CD14-positive monocyte (primary cell): ENCODE measurements around the gene PIR. TPM values are rescaled to one million over a fixed set of nuclear protein-coding genes. Genes with fewer than 3 reads are reported as not detected.

Source experiments
- DNase-seq, 3 donors: peaks; one replicate each; pipeline ENCODE4 v3.0.0-alpha.2; 2011 to 2022
- H2AFZ ChIP-seq: 2 replicates; pipeline ENCODE4 v1.6.0; 2012; ENCODE audit warnings: mild to moderate bottlenecking, low read depth, low read length, inconsistent platforms; ENCODE audit not compliant: insufficient read depth, poor library complexity, severe bottlenecking
- H3K27ac ChIP-seq, 2 donors: 1 replicate in 1 of 2; 2 replicates in 1 of 2; pipeline ENCODE4 v1.5.1; 2012 to 2013; ENCODE audit warnings: low read length in 2 of 2, control low read depth in 1 of 2, inconsistent platforms in 1 of 2, low read depth in 1 of 2, mild to moderate bottlenecking in 1 of 2
- H3K27me3 ChIP-seq, 2 donors: one replicate each; pipeline versions ENCODE4 v1.6.0 to v1.6.1; 2011 to 2013; ENCODE audit warnings: low read length in 2 of 2; ENCODE audit not compliant: control insufficient read depth in 2 of 2, insufficient read depth in 2 of 2
- H3K36me3 ChIP-seq, 2 donors: replicated peaks in 1 of 2; 1 replicate in 1 of 2; 2 replicates in 1 of 2; pipeline versions ENCODE4 v1.5.1 to v1.6.1; 2012 to 2013; ENCODE audit warnings: low read length in 2 of 2, control low read depth in 1 of 2, inconsistent platforms in 1 of 2, mild to moderate bottlenecking in 1 of 2; ENCODE audit not compliant: insufficient read depth in 2 of 2, control insufficient read depth in 1 of 2
- H3K4me1 ChIP-seq, 2 donors: 1 replicate in 1 of 2; 2 replicates in 1 of 2; pipeline versions ENCODE4 v1.5.1 to v1.6.1; 2012 to 2013; ENCODE audit warnings: low read length in 2 of 2, control low read depth in 1 of 2, inconsistent platforms in 1 of 2, mild to moderate bottlenecking in 1 of 2, moderate library complexity in 1 of 2; ENCODE audit not compliant: insufficient read depth in 2 of 2, control insufficient read depth in 1 of 2
- H3K4me2 ChIP-seq: replicated peaks from 2 replicates; pipeline ENCODE3; 2012; ENCODE audit warnings: low read length, moderate library complexity, mild to moderate bottlenecking; ENCODE audit not compliant: poor library complexity, severe bottlenecking; ENCODE audit errors: extremely low read depth
- H3K4me3 ChIP-seq, 3 experiments: fragments of 200-600 bp in 1 of 3; sonication (generic) in 1 of 3; replicated peaks in 1 of 3; 1 replicate in 2 of 3; 2 replicates in 1 of 3; pipeline ENCODE4 v1.5.1; 2011 to 2013; ENCODE audit warnings: low read length in 3 of 3, mild to moderate bottlenecking in 3 of 3, control low read depth in 2 of 3, low read depth in 2 of 3, inconsistent platforms in 1 of 3, moderate library complexity in 1 of 3
- H3K79me2 ChIP-seq: 2 replicates; pipeline ENCODE4 v1.6.0; 2012; ENCODE audit warnings: mild to moderate bottlenecking, control low read depth, inconsistent platforms, low read length, moderate library complexity; ENCODE audit not compliant: insufficient read depth
- H3K9ac ChIP-seq: 2 replicates; pipeline ENCODE4 v1.6.0; 2017; ENCODE audit warnings: low read length, mild to moderate bottlenecking; ENCODE audit not compliant: insufficient read depth, poor library complexity, severe bottlenecking
- H3K9me3 ChIP-seq, 2 donors: replicated peaks in 1 of 2; 1 replicate in 1 of 2; 2 replicates in 1 of 2; pipeline versions ENCODE4 v1.5.1 to v1.6.1; 2012 to 2013; ENCODE audit warnings: low read length in 2 of 2, control low read depth in 1 of 2; ENCODE audit not compliant: control insufficient read depth in 1 of 2, insufficient read depth in 1 of 2
- H4K20me1 ChIP-seq: 2 replicates; pipeline ENCODE4 v1.6.0; 2012; ENCODE audit warnings: mild to moderate bottlenecking, low read length, control low read depth, moderate library complexity; ENCODE audit not compliant: insufficient read depth
- H3K27ac Mint-ChIP-seq, 7 donors: one replicate each; pipeline ENCODE4 v1.8.0; 2020; ENCODE audit warnings: mild to moderate bottlenecking in 7 of 7, mixed read lengths in 7 of 7, moderate library complexity in 6 of 7, inconsistent platforms in 2 of 7
- H3K27me3 Mint-ChIP-seq, 3 donors: one replicate each; pipeline ENCODE4 v1.8.0; 2021 to 2022; ENCODE audit warnings: low read depth in 3 of 3, mild to moderate bottlenecking in 3 of 3, mixed read lengths in 3 of 3, moderate library complexity in 3 of 3, inconsistent platforms in 1 of 3
- H3K36me3 Mint-ChIP-seq, 2 donors: one replicate each; pipeline ENCODE4 v1.8.0; 2020; ENCODE audit warnings: mixed read lengths in 2 of 2, inconsistent platforms in 1 of 2, mild to moderate bottlenecking in 1 of 2
- H3K4me1 Mint-ChIP-seq: one replicate; pipeline ENCODE4 v1.8.0; 2020; ENCODE audit warnings: mild to moderate bottlenecking, mixed read lengths
- H3K4me3 Mint-ChIP-seq, 2 donors: one replicate each; pipeline ENCODE4 v1.8.0; 2020; ENCODE audit warnings: mild to moderate bottlenecking in 2 of 2, mixed read lengths in 2 of 2, moderate library complexity in 1 of 2
- H3K9me3 Mint-ChIP-seq, 7 donors: one replicate each; pipeline ENCODE4 v1.8.0; 2020 to 2022; ENCODE audit warnings: mixed read lengths in 7 of 7, mild to moderate bottlenecking in 6 of 7, moderate library complexity in 6 of 7, inconsistent platforms in 2 of 7
- CTCF ChIP-seq: fragments of 200-600 bp; IDR thresholded peaks from one replicate; pipeline ENCODE4 v1.8.0; 2022; ENCODE audit warnings: antibody characterized with exemption, mild to moderate bottlenecking
- WGBS: methylation state at CpG from one replicate; pipeline ENCODE4 v1.1.5; 2013; ENCODE audit warnings: missing lambda C conversion rate; ENCODE audit not compliant: insufficient coverage; 5-methylcytosine and 5-hydroxymethylcytosine counted together
- intact Hi-C, 2 donors: fragments of 100-400 bp; cut with micrococcal nuclease; formaldehyde crosslinking; loops; one replicate each; pipeline versions ENCODE4 v1.15.0 to v1.15.1; 2023
- polyA plus RNA-seq, 3 donors: library from polyadenylated mRNA; depleted of rRNA in 1 of 3; unstranded in 2 of 3; stranded (reverse) in 1 of 3; fragments of 300-500 nt in 2 of 3; fragments of >200 nt in 1 of 3; fragmentation: Illumina TruSeq in 2 of 3; gene quantifications; 1 replicate in 2 of 3; 2 replicates in 1 of 3; pipeline ENCODE4 v1.2.3, GENCODE V29; 2012 to 2021

Gene PIR
- polyA plus RNA-seq, 3 donors, result 0.05 to 0.23 TPM; not detected in 1

- Mint-ChIP-seq H3K27me3 (peaks cover 0 to 15% (median 2%) of the 10 kb centered on the region in 3 donors), H3K27ac (no peak overlapping the region), H3K9me3 (no peaks in the 10 kb centered on the region), H3K36me3 (no peaks in the 10 kb centered on the region), H3K4me1 (no peaks in the 10 kb centered on the region), H3K4me3 (no peak overlapping the region)
- no peak overlapping the region for H3K9ac ChIP-seq
- no peaks in the 10 kb centered on the region for H3K79me2 ChIP-seq
- H3K27me3 ChIP-seq, result peaks cover 0 to 31% of the 10 kb centered on the region in 2 donors
- H3K36me3 ChIP-seq, result no peaks in the 10 kb centered on the region
- no peak overlapping the region for H3K27ac ChIP-seq
- H3K9me3 ChIP-seq, result no peaks in the 10 kb centered on the region
- DNase-seq, result no peak
- H2AFZ ChIP-seq, result no peak overlapping the region
- no peak overlapping the region for H3K4me3 ChIP-seq
- no peaks in the 10 kb centered on the region for H3K4me1 ChIP-seq
- intact Hi-C loops, result no loop called here
- TF ChIP-seq CTCF, result no peak
- no peaks in the 10 kb centered on the region for H4K20me1 ChIP-seq
- no peak overlapping the region for H3K4me2 ChIP-seq
Measured at GRCh38 chrX:15398874-15399273, 94.3 kb downstream of the PIR start.

- no peak overlapping the region for H3K4me3 Mint-ChIP-seq
- Histone ChIP-seq H3K36me3 (no peaks in the 10 kb centered on the region), H3K79me2 (no peaks in the 10 kb centered on the region), H3K4me3 (no peak overlapping the region), H3K4me1 (no peaks in the 10 kb centered on the region), H3K27ac (no peak overlapping the region), H2AFZ (no peak overlapping the region), H3K9ac (no peak overlapping the region), H3K9me3 (no peaks in the 10 kb centered on the region), H4K20me1 (no peaks in the 10 kb centered on the region), H3K4me2 (no peak overlapping the region), H3K27me3 (peaks cover 0 to 36% of the 10 kb centered on the region in 2 donors)
- DNase-seq, result no peak
- TF ChIP-seq CTCF, result no peak
- no peaks in the 10 kb centered on the region for H3K36me3 Mint-ChIP-seq
- intact Hi-C loops, result no loop called here
- peaks cover 0 to 14% (median 0%) of the 10 kb centered on the region in 3 donors for H3K27me3 Mint-ChIP-seq
- WGBS, result no CpG with 5 or more reads among the region's 2 CpGs
- no peak overlapping the region for H3K27ac Mint-ChIP-seq
- no peaks in the 10 kb centered on the region for H3K9me3 Mint-ChIP-seq
- no peaks in the 10 kb centered on the region for H3K4me1 Mint-ChIP-seq
Measured at GRCh38 chrX:15395789-15396188, 97.3 kb downstream of the PIR start.
